Measurements from ENCODE around the gene PTOV1.

GRCh38 chr19:49873834-49874233 is 22.9 kb downstream of the PTOV1 start:
- TF ChIP-seq CTCF (IDR thresholded peaks at IDR 0.05) (no peak), POLR2A (IDR thresholded peaks at IDR 0.05) (no peak), POLR2AphosphoS5 (IDR thresholded peaks at IDR 0.05) (no peak), EP300 (IDR thresholded peaks at IDR 0.05) (no peak)

Measured in gastroesophageal sphincter (tissue), 3 donors.